HEK293 (cell line): ENCODE data around the gene ARHGAP26.

Source experiments
- CTCF ChIA-PET: fragments of 350-600 bp; formaldehyde crosslinking; extraction: SDS; loops from one replicate; lab custom pipeline; 2021; ENCODE audit warnings: antibody characterized with exemption; lab: Yijun Ruan, JAX
- POLR2A ChIA-PET: fragments of 300-600 bp; formaldehyde crosslinking; extraction: SDS; loops from one replicate; lab custom pipeline; 2020; ENCODE audit warnings: antibody characterized with exemption, inconsistent platforms; lab: Yijun Ruan, JAX
- H3K27ac ChIP-seq: fragments of 200-500 bp; sonication (Bioruptor generic); 2 replicates; pipeline ENCODE4 v1.5.1; 2014; ENCODE audit warnings: low read depth, low read length, control low read depth, inconsistent platforms; ENCODE audit errors: extremely low read depth
- H3K36me3 ChIP-seq, 2 experiments: fragments of 200-500 bp in 1 of 2; sonication (Bioruptor generic) in 1 of 2; 1 replicate in 1 of 2; 2 replicates in 1 of 2; pipeline ENCODE4 v1.5.1; 2014 to 2017; ENCODE audit warnings: inconsistent platforms in 2 of 2, low read length in 2 of 2; ENCODE audit not compliant: control insufficient read depth in 2 of 2, insufficient read depth in 1 of 2
- H3K4me1 ChIP-seq: fragments of 200-500 bp; sonication (Bioruptor generic); 2 replicates; pipeline ENCODE4 v1.5.1; 2014; ENCODE audit warnings: mild to moderate bottlenecking, low read length, inconsistent platforms; ENCODE audit not compliant: control insufficient read depth, insufficient read depth
- H3K4me3 ChIP-seq: 2 replicates; pipeline ENCODE4 v1.5.1; 2011; ENCODE audit warnings: low read depth, mild to moderate bottlenecking, control low read depth, low read length, moderate library complexity
- H3K9me3 ChIP-seq: fragments of 200-500 bp; sonication (Bioruptor generic); 2 replicates; pipeline ENCODE4 v1.5.1; 2014; ENCODE audit warnings: low read depth, low read length, inconsistent platforms; ENCODE audit not compliant: control insufficient read depth, insufficient read depth
- KLF9 ChIP-seq: fragments of 450-650 bp; formaldehyde crosslinking; IDR thresholded peaks from 2 replicates; pipeline ENCODE4 v1.5.1; 2016; ENCODE audit warnings: missing biosample characterization, missing genetic modification characterization, low read depth
- REPIN1 ChIP-seq: fragments of 450-650 bp; formaldehyde crosslinking; IDR thresholded peaks from 2 replicates; pipeline ENCODE4 v1.5.1; 2017; ENCODE audit warnings: missing biosample characterization, missing genetic modification characterization, low read depth
- ZBTB20 ChIP-seq: fragments of 450-650 bp; formaldehyde crosslinking; IDR thresholded peaks from 2 replicates; pipeline ENCODE4 v1.5.1; 2016; ENCODE audit warnings: missing biosample characterization, missing genetic modification characterization
- ZFP69B ChIP-seq: fragments of 450-650 bp; formaldehyde crosslinking; IDR thresholded peaks from 2 replicates; pipeline ENCODE4 v1.5.1; 2016; ENCODE audit warnings: missing biosample characterization, missing genetic modification characterization
- ZNF140 ChIP-seq: fragments of 450-650 bp; formaldehyde crosslinking; IDR thresholded peaks from 2 replicates; pipeline ENCODE4 v1.5.1; 2016; ENCODE audit warnings: missing biosample characterization, missing genetic modification characterization
- ZNF214 ChIP-seq: fragments of 450-650 bp; formaldehyde crosslinking; IDR thresholded peaks from 2 replicates; pipeline ENCODE4 v1.5.1; 2017; ENCODE audit warnings: missing biosample characterization, mild to moderate bottlenecking, missing genetic modification characterization, borderline replicate concordance
- ZNF350 ChIP-seq: fragments of 450-650 bp; formaldehyde crosslinking; IDR thresholded peaks from 2 replicates; pipeline ENCODE4 v1.5.0; 2017; ENCODE audit warnings: missing biosample characterization, mild to moderate bottlenecking, missing genetic modification characterization
- ZNF37A ChIP-seq: fragments of 450-650 bp; IDR thresholded peaks from 2 replicates; pipeline ENCODE4 v1.5.1; 2018; ENCODE audit warnings: missing biosample characterization, missing genetic modification characterization
- ZNF549 ChIP-seq: fragments of 450-650 bp; IDR thresholded peaks from 2 replicates; pipeline ENCODE4 v1.5.1; 2018; ENCODE audit warnings: missing biosample characterization, missing genetic modification characterization, mild to moderate bottlenecking, inconsistent platforms, moderate library complexity
- ZNF664 ChIP-seq: fragments of 450-650 bp; formaldehyde crosslinking; IDR thresholded peaks from 2 replicates; pipeline ENCODE4 v1.5.1; 2016; ENCODE audit warnings: missing biosample characterization, missing genetic modification characterization
- ZNF792 ChIP-seq: fragments of 450-650 bp; formaldehyde crosslinking; IDR thresholded peaks from 2 replicates; pipeline ENCODE4 v1.5.1; 2016; ENCODE audit warnings: missing biosample characterization, missing genetic modification characterization
- TF ChIP-seq, protein P1 (sequence below): fragments of 450-650 bp; formaldehyde crosslinking; IDR thresholded peaks from 2 replicates; pipeline ENCODE4 v1.5.1; 2016; ENCODE audit warnings: missing biosample characterization, missing genetic modification characterization
- TF ChIP-seq, protein P2 (sequence below): fragments of 450-650 bp; formaldehyde crosslinking; IDR thresholded peaks from 2 replicates; pipeline ENCODE4 v1.5.0; 2017; ENCODE audit warnings: missing biosample characterization, missing genetic modification characterization, borderline replicate concordance
- TF ChIP-seq, protein P3 (sequence below): fragments of 450-650 bp; formaldehyde crosslinking; IDR thresholded peaks from 2 replicates; pipeline ENCODE4 v1.5.1; 2016; ENCODE audit warnings: missing biosample characterization, missing genetic modification characterization, borderline replicate concordance
- TF ChIP-seq, protein P4 (sequence below): fragments of 450-650 bp; formaldehyde crosslinking; conservative IDR thresholded peaks from 2 replicates; pipeline ENCODE4 v1.5.1; 2016; ENCODE audit warnings: low read depth, missing biosample characterization, missing genetic modification characterization
- TF ChIP-seq, protein P5 (sequence below): fragments of 450-650 bp; formaldehyde crosslinking; IDR thresholded peaks from 2 replicates; pipeline ENCODE4 v1.5.1; 2016; ENCODE audit warnings: missing biosample characterization, missing genetic modification characterization

Gene ARHGAP26

DNA sequence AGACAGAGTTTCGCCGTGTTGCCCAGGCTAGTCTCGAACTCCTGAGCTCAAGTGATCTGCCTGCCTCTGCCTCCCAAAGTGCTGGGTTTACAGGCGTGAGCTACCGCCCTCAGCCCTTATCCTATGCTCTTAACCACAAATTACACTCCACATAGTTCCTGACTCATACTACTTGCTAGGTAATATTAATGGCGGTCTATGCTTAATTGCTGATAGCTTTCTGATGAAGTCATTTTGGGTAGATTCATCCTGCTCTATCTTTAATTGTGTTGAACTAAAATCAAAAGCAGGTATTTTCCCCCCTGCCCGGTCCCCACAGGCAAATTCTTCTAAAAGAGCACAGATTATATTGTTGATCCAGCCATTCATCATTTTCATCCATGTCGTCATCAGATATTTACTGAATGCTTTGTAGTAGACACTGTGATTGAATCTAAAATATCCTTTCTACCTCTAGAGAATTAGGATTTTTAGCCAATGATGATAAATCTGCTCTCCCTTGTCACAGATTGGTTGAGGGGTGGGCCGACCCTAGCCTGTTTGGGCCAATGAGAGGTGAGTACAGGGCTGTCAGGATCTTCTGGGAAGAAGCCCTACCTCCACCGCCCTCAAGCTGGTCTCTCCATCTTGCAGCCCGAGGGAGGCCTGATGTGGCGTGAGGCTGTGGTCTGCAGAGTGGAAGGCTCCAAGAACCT lies 488.5 kb downstream of the ARHGAP26 start (continued):
- TF ChIP-seq ZNF549 (tag by site-specific recombination) = no peak
- TF ChIP-seq, protein P1, sequence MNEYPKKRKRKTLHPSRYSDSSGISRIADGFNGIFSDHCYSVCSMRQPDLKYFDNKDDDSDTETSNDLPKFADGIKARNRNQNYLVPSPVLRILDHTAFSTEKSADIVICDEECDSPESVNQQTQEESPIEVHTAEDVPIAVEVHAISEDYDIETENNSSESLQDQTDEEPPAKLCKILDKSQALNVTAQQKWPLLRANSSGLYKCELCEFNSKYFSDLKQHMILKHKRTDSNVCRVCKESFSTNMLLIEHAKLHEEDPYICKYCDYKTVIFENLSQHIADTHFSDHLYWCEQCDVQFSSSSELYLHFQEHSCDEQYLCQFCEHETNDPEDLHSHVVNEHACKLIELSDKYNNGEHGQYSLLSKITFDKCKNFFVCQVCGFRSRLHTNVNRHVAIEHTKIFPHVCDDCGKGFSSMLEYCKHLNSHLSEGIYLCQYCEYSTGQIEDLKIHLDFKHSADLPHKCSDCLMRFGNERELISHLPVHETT = no peak
- no peak for TF ChIP-seq ZNF214 (tag by site-specific recombination)
- TF ChIP-seq, protein P2, sequence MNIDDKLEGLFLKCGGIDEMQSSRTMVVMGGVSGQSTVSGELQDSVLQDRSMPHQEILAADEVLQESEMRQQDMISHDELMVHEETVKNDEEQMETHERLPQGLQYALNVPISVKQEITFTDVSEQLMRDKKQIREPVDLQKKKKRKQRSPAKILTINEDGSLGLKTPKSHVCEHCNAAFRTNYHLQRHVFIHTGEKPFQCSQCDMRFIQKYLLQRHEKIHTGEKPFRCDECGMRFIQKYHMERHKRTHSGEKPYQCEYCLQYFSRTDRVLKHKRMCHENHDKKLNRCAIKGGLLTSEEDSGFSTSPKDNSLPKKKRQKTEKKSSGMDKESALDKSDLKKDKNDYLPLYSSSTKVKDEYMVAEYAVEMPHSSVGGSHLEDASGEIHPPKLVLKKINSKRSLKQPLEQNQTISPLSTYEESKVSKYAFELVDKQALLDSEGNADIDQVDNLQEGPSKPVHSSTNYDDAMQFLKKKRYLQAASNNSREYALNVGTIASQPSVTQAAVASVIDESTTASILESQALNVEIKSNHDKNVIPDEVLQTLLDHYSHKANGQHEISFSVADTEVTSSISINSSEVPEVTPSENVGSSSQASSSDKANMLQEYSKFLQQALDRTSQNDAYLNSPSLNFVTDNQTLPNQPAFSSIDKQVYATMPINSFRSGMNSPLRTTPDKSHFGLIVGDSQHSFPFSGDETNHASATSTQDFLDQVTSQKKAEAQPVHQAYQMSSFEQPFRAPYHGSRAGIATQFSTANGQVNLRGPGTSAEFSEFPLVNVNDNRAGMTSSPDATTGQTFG = no peak
- no peak for TF ChIP-seq ZNF792 (tag by site-specific recombination)
- no peak for TF ChIP-seq ZNF140 (tag by site-specific recombination)

DNA sequence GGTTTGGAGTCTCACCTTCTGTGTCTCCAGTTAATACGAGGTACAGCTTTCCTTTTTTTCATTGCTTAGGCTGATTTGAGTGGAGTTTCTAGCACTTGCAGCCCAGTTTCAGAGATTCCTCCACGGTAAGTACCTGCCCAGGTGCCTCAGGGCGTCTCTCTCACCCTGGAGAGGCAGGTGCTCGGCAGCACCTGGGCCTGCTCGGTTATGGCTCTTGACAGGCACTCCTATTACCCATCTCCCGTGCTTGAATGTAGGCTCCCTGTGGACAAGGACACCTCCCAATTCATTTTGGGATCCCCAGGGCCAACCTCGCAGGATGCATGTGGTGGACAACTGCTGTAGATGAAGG lies 489.1 kb downstream of the ARHGAP26 start:
- CTCF ChIA-PET = no interaction called here
- no peak overlapping the region for H3K27ac ChIP-seq
- H3K36me3 ChIP-seq = no peaks in the 10 kb centered on the region
- TF ChIP-seq KLF9 (tag by site-specific recombination) (no peak), ZFP69B (tag by site-specific recombination) (no peak), ZBTB20 (tag by site-specific recombination) (no peak), ZNF37A (tag by site-specific recombination) (no peak), ZNF350 (tag by site-specific recombination) (no peak), ZNF664 (no peak), REPIN1 (tag by site-specific recombination) (no peak)
- TF ChIP-seq, protein P3, sequence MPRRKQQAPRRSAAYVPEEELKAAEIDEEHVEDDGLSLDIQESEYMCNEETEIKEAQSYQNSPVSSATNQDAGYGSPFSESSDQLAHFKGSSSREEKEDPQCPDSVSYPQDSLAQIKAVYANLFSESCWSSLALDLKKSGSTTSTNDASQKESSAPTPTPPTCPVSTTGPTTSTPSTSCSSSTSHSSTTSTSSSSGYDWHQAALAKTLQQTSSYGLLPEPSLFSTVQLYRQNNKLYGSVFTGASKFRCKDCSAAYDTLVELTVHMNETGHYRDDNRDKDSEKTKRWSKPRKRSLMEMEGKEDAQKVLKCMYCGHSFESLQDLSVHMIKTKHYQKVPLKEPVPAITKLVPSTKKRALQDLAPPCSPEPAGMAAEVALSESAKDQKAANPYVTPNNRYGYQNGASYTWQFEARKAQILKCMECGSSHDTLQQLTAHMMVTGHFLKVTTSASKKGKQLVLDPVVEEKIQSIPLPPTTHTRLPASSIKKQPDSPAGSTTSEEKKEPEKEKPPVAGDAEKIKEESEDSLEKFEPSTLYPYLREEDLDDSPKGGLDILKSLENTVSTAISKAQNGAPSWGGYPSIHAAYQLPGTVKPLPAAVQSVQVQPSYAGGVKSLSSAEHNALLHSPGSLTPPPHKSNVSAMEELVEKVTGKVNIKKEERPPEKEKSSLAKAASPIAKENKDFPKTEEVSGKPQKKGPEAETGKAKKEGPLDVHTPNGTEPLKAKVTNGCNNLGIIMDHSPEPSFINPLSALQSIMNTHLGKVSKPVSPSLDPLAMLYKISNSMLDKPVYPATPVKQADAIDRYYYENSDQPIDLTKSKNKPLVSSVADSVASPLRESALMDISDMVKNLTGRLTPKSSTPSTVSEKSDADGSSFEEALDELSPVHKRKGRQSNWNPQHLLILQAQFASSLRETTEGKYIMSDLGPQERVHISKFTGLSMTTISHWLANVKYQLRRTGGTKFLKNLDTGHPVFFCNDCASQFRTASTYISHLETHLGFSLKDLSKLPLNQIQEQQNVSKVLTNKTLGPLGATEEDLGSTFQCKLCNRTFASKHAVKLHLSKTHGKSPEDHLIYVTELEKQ (tag by site-specific recombination) = no peak
- TF ChIP-seq, protein P4, sequence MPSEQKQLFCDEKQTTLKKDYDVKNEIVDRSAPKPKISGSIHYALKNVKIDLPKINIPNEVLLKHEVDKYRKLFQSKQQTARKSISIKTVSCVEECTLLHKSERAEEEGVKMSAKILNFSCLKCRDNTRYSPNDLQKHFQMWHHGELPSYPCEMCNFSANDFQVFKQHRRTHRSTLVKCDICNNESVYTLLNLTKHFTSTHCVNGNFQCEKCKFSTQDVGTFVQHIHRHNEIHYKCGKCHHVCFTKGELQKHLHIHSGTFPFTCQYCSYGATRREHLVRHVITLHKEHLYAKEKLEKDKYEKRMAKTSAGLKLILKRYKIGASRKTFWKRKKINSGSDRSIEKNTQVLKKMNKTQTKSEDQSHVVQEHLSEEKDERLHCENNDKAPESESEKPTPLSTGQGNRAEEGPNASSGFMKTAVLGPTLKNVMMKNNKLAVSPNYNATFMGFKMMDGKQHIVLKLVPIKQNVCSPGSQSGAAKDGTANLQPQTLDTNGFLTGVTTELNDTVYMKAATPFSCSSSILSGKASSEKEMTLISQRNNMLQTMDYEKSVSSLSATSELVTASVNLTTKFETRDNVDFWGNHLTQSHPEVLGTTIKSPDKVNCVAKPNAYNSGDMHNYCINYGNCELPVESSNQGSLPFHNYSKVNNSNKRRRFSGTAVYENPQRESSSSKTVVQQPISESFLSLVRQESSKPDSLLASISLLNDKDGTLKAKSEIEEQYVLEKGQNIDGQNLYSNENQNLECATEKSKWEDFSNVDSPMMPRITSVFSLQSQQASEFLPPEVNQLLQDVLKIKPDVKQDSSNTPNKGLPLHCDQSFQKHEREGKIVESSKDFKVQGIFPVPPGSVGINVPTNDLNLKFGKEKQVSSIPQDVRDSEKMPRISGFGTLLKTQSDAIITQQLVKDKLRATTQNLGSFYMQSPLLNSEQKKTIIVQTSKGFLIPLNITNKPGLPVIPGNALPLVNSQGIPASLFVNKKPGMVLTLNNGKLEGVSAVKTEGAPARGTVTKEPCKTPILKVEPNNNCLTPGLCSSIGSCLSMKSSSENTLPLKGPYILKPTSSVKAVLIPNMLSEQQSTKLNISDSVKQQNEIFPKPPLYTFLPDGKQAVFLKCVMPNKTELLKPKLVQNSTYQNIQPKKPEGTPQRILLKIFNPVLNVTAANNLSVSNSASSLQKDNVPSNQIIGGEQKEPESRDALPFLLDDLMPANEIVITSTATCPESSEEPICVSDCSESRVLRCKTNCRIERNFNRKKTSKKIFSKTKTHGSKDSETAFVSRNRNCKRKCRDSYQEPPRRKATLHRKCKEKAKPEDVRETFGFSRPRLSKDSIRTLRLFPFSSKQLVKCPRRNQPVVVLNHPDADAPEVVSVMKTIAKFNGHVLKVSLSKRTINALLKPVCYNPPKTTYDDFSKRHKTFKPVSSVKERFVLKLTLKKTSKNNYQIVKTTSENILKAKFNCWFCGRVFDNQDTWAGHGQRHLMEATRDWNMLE = no peak
- TF ChIP-seq, protein P5, sequence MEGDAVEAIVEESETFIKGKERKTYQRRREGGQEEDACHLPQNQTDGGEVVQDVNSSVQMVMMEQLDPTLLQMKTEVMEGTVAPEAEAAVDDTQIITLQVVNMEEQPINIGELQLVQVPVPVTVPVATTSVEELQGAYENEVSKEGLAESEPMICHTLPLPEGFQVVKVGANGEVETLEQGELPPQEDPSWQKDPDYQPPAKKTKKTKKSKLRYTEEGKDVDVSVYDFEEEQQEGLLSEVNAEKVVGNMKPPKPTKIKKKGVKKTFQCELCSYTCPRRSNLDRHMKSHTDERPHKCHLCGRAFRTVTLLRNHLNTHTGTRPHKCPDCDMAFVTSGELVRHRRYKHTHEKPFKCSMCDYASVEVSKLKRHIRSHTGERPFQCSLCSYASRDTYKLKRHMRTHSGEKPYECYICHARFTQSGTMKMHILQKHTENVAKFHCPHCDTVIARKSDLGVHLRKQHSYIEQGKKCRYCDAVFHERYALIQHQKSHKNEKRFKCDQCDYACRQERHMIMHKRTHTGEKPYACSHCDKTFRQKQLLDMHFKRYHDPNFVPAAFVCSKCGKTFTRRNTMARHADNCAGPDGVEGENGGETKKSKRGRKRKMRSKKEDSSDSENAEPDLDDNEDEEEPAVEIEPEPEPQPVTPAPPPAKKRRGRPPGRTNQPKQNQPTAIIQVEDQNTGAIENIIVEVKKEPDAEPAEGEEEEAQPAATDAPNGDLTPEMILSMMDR = no peak
- TF ChIP-seq, all 188 proteins: peak for 0
- Histone ChIP-seq H3K4me1 (no peaks in the 10 kb centered on the region), H3K4me3 (no peak overlapping the region), H3K9me3 (no peaks in the 10 kb centered on the region)
- POLR2A ChIA-PET = no interaction called here
